A549 (cell line): ENCODE measurements around the gene GID4. TPM values are rescaled to one million over a fixed set of nuclear protein-coding genes. Genes with fewer than 3 reads are reported as not detected.

Experiments
- ATAC-seq, 2 experiments: fragments of 200-7000 bp in 1 of 2; fragments of >200 bp in 1 of 2; cut with Nextera tagmentation in 1 of 2; cut with Tn5 transposase in 1 of 2; 3 replicates each; pipeline versions ENCODE4 v1.8.0 to v1.9.1; 2018 to 2020; ENCODE audit warnings: mild to moderate bottlenecking in 1 of 2, moderate library complexity in 1 of 2
- CTCF ChIA-PET: fragments of 300-600 bp; sonication (Branson Sonifier 250); formaldehyde crosslinking; extraction: SDS; loops from one replicate; lab custom pipeline; 2021; ENCODE audit warnings: antibody characterized with exemption, inconsistent platforms; lab: Yijun Ruan, JAX
- POLR2A ChIA-PET: fragments of 350-600 bp; formaldehyde crosslinking; extraction: SDS; loops from one replicate; lab custom pipeline; 2021; ENCODE audit warnings: antibody characterized with exemption, inconsistent platforms; lab: Yijun Ruan, JAX
- DNase-seq, 2 experiments: peaks; one replicate each; pipeline versions ENCODE4 v3.0.0 to v3.0.0-alpha.2; 2011 to 2016; ENCODE audit warnings: low read depth in 1 of 2, low spot score in 1 of 2
- FAIRE-seq: peaks from 2 replicates; lab custom pipeline; 2011; peaks lifted over from hg19 to GRCh38; lab: Jason Lieb, UNC
- H3K27ac ChIP-seq, 2 experiments: fragments of >200 bp; sonication (Bioruptor Twin); formaldehyde crosslinking; 3 replicates each; pipeline ENCODE4 v1.5.1; 2016 to 2017
- H3K4me1 ChIP-seq: fragments of >200 bp; sonication (Bioruptor Twin); formaldehyde crosslinking; 3 replicates; pipeline ENCODE4 v1.6.1; 2016
- H3K4me2 ChIP-seq: fragments of >200 bp; sonication (Bioruptor Twin); formaldehyde crosslinking; 3 replicates; pipeline ENCODE4 v1.6.1; 2016
- H3K4me3 ChIP-seq: fragments of >200 bp; sonication (Bioruptor Twin); formaldehyde crosslinking; 3 replicates; pipeline ENCODE4 v1.5.1; 2016
- H3K9me3 ChIP-seq: fragments of >200 bp; sonication (Bioruptor Twin); formaldehyde crosslinking; 3 replicates; pipeline ENCODE4 v1.6.1; 2016
- CBX8 ChIP-seq: fragments of 200-600 bp; sonication (generic); IDR thresholded peaks from 2 replicates; pipeline ENCODE4 v1.6.1; 2016
- CHD2 ChIP-seq: fragments of 150-350 bp; IDR thresholded peaks from 2 replicates; pipeline ENCODE4 v1.6.1; 2014; ENCODE audit warnings: low read length; ENCODE audit not compliant: partially characterized antibody
- CHD4 ChIP-seq: fragments of 200-600 bp; sonication (generic); IDR thresholded peaks from 2 replicates; pipeline ENCODE4 v1.6.1; 2016; ENCODE audit warnings: antibody characterized with exemption, mild to moderate bottlenecking, borderline replicate concordance
- CTCF ChIP-seq: fragments of >200 bp; sonication (Bioruptor Twin); formaldehyde crosslinking; IDR thresholded peaks from 3 replicates; pipeline ENCODE4 v1.5.1; 2016
- EP300 ChIP-seq, 2 experiments: fragments of >200 bp; sonication (Bioruptor Twin); formaldehyde crosslinking; IDR thresholded peaks; 2 replicates in 1 of 2; 3 replicates in 1 of 2; pipeline ENCODE4 v1.6.1; 2016 to 2017
- FOSL2 ChIP-seq, 2 experiments: fragments of 450-650 bp in 1 of 2; fragments of >200 bp in 1 of 2; sonication (Bioruptor Twin) in 1 of 2; formaldehyde crosslinking; IDR thresholded peaks; 2 replicates each; pipeline versions ENCODE4 v1.5.0 to v1.6.1; 2016 to 2020; ENCODE audit warnings: mild to moderate bottlenecking in 1 of 2, moderate library complexity in 1 of 2
- HDAC2 ChIP-seq: fragments of 200-600 bp; sonication (generic); IDR thresholded peaks from 2 replicates; pipeline ENCODE4 v1.6.1; 2016
- HOXB13 ChIP-seq: fragments of 250-450 bp; sonication (Bioruptor Pico); IDR thresholded peaks from 2 replicates; pipeline ENCODE4 v1.5.0; 2020; ENCODE audit warnings: low read depth, mild to moderate bottlenecking, moderate library complexity
- HOXB5 ChIP-seq: fragments of 250-450 bp; sonication (Bioruptor Pico); IDR thresholded peaks from 2 replicates; pipeline ENCODE4 v1.5.0; 2020; ENCODE audit warnings: mild to moderate bottlenecking, moderate library complexity
- KDM1A ChIP-seq: fragments of 200-600 bp; sonication (generic); IDR thresholded peaks from 2 replicates; pipeline ENCODE4 v1.6.1; 2016; ENCODE audit warnings: low read depth, mild to moderate bottlenecking
- RAD21 ChIP-seq, 2 experiments: fragments of >200 bp in 1 of 2; sonication (Bioruptor Twin) in 1 of 2; formaldehyde crosslinking in 1 of 2; IDR thresholded peaks in 1 of 2; conservative IDR thresholded peaks in 1 of 2; 2 replicates in 1 of 2; 3 replicates in 1 of 2; pipeline ENCODE4 v1.6.1; 2012 to 2018; ENCODE audit warnings: inconsistent platforms in 1 of 2
- RFX5 ChIP-seq: fragments of 450-650 bp; IDR thresholded peaks from 2 replicates; pipeline ENCODE4 v1.7.1; 2014; ENCODE audit warnings: antibody characterized with exemption, mild to moderate bottlenecking, moderate library complexity
- SMC3 ChIP-seq: fragments of >200 bp; sonication (Bioruptor Twin); formaldehyde crosslinking; IDR thresholded peaks from 3 replicates; pipeline ENCODE4 v1.6.1; 2018; ENCODE audit warnings: inconsistent platforms
- SREBF2 ChIP-seq: fragments of 450-650 bp; IDR thresholded peaks from 2 replicates; pipeline ENCODE4 v1.6.1; 2014; ENCODE audit warnings: mild to moderate bottlenecking, moderate library complexity
- TP53 ChIP-seq: fragments of 250-450 bp; sonication (Bioruptor Pico); IDR thresholded peaks from 2 replicates; pipeline ENCODE4 v1.5.0; 2021; ENCODE audit warnings: mild to moderate bottlenecking, moderate library complexity
- ZC3H11A ChIP-seq: fragments of 450-650 bp; IDR thresholded peaks from 2 replicates; pipeline ENCODE4 v1.6.1; 2014; ENCODE audit warnings: antibody characterized with exemption, mild to moderate bottlenecking
- WGBS: methylation state at CpG from one replicate; pipeline ENCODE4 v1.1.6; 2017; ENCODE audit errors: missing lambda C conversion rate; 5-methylcytosine and 5-hydroxymethylcytosine counted together
- polyA plus RNA-seq, 4 experiments: library from polyadenylated mRNA; depleted of rRNA in 3 of 4; stranded (reverse); fragments of >200 nt; fragmentation: RNase III in 1 of 4; extraction: RNeasy Plus Mini Kit Qiagen cat#74134 plus additional on column Dnase treatment in 1 of 4; gene quantifications; 2 replicates in 3 of 4; 3 replicates in 1 of 4; pipeline ENCODE4 v1.2.3, GENCODE V29; 2011 to 2017
- TF ChIP-seq, protein P1 (sequence below): fragments of 250-450 bp; sonication (Bioruptor Pico); IDR thresholded peaks from 2 replicates; pipeline ENCODE4 v1.5.0; 2020; ENCODE audit warnings: low read depth, mild to moderate bottlenecking, moderate library complexity
- TF ChIP-seq, protein P2 (sequence below): fragments of 150-350 bp; IDR thresholded peaks from 2 replicates; pipeline ENCODE4 v1.6.1; 2014; ENCODE audit warnings: low read depth, mild to moderate bottlenecking, low read length
- TF ChIP-seq, protein P3 (sequence below): IDR thresholded peaks from 2 replicates; pipeline ENCODE4 v1.6.1; 2012

The GID4 gene
- polyA plus RNA-seq, 2 of the 4 experiments (the other 2 are of a cell fraction): 11.2 to 11.5 TPM

DNA sequence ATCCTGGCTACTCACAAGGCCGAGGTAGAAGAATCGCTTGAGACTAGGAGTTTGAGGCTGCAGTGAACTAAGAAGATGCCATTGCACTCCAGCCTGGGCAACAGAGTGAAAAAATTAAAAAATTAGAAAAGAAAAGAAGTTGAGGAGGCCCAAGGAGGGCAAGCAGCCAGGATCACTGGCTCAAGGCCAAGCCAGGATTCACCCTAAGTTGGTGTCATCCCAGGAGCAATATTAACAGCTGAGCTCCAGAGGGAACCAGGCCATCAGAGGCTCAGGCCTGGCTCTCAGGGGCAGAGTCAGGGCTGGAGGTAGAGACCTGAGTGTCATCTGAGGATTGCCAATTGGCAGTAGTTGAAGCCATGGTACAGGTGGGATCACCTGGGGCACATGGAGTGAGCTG, 45.8 kb upstream of the GID4 start (continued):
- TF ChIP-seq, protein P1, sequence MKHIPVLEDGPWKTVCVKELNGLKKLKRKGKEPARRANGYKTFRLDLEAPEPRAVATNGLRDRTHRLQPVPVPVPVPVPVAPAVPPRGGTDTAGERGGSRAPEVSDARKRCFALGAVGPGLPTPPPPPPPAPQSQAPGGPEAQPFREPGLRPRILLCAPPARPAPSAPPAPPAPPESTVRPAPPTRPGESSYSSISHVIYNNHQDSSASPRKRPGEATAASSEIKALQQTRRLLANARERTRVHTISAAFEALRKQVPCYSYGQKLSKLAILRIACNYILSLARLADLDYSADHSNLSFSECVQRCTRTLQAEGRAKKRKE (CRISPR knock-in tag): no peak
- no peak for TF ChIP-seq FOSL2 (IDR thresholded peaks at IDR 0.05)
- no peak for TF ChIP-seq FOSL2 (CRISPR knock-in tag; IDR thresholded peaks at IDR 0.05)
- TF ChIP-seq CHD2: no peak
- no peak for TF ChIP-seq SREBF2

DNA sequence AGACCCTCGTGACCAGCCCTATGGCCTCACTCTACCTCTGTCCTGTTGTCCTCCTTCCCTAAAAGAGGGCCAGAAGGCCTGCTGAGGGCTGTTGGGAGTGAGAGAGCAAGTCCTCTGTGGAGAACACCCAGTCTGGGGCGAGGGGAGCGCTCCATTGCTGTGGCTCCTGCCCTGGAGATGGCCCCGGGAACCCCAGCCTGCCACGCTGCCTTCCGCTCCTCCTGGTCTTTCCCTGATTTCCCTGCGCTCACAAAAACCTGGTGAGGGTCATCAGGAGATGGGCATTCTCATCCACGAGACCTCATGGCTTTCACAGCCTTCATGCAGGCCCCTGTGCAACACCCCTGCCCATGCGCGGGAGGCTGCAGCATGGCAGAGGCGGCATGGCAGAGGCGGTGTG, 45.4 kb upstream of the GID4 start:
- FAIRE-seq (no peak), ATAC-seq (no peak; a peak in 1 of 6 replicates), DNase-seq (no peak)
- Histone ChIP-seq H3K4me1 (peaks cover 42% of the 10 kb centered on the region), H3K4me3 (no peak overlapping the region), H3K27ac (peak overlapping the region in 1 of 2 experiments; percentile 84; a peak in 3 of 6 replicates), H3K4me2 (no peak overlapping the region), H3K9me3 (no peaks in the 10 kb centered on the region)
- WGBS: 91% methylated on average over 12 of the region's 12 CpGs
- ChIA-PET CTCF (interaction anchor here (0.6 to 4.8 kb wide), 19 partner anchors 9 to 133 kb away, joined by 3 to 34 read pairs (median 4); no protein-coding TSS in a partner anchor), POLR2A (no interaction called here)
- TF ChIP-seq HOXB13 (CRISPR knock-in tag) (no peak), TP53 (CRISPR knock-in tag) (no peak), RFX5 (no peak), HDAC2 (no peak), KDM1A (no peak), ZC3H11A (no peak)
- TF ChIP-seq, protein P2, sequence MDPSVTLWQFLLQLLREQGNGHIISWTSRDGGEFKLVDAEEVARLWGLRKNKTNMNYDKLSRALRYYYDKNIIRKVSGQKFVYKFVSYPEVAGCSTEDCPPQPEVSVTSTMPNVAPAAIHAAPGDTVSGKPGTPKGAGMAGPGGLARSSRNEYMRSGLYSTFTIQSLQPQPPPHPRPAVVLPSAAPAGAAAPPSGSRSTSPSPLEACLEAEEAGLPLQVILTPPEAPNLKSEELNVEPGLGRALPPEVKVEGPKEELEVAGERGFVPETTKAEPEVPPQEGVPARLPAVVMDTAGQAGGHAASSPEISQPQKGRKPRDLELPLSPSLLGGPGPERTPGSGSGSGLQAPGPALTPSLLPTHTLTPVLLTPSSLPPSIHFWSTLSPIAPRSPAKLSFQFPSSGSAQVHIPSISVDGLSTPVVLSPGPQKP: no peak

DNA sequence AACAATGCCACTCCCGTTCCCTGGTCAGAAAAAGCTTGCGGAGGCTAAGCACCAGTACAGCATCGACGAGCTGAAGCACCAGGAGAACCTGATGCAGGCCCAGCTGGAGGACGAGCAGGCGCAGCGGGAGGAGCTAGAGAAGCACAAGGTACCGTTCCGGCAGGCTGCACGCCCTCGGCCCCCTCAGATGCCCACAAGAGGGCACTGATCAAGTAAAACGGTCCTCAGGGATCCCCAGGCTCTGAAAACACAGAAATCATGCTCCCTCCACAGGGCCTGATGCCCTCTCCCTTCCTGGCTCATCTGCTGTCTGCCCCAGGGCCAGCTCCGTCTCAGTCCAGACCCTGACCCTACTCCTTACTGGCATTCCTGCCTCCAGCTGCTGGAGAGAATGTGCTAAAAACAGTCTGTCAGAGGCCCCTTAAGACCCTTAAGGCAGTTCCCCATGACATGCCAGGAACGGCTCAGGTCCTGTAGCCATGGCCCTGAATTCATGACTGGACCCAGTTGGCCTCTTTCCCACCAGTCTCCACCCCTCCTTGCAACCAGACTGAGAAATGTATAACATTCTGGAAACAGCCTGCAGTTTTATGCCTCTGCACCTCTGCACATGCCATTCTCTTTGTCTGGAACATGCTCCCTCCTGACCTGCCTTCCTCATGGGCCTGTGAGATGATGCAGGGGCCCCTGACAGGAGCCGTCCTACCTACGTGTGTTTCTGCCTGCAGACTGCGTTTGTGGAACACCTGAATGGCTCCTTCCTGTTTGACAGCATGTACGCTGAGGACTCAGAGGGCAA, 44.7 kb upstream of the GID4 start:
- ChIA-PET POLR2A (no interaction called here), CTCF (interaction anchor here (0.6 to 4.8 kb wide), 24 partner anchors 8 to 1204 kb away, joined by 3 to 34 read pairs (median 4); no protein-coding TSS in a partner anchor)
- Histone ChIP-seq H3K27ac (peak overlapping the region in 1 of 2 experiments; percentile 84; a peak in 2 of 6 replicates), H3K4me2 (no peak overlapping the region), H3K9me3 (no peaks in the 10 kb centered on the region), H3K4me3 (no peak overlapping the region), H3K4me1 (peaks cover 38% of the 10 kb centered on the region)
- ATAC-seq (peak; percentile 73 to 82), FAIRE-seq (no peak), DNase-seq (peak; percentile 62 to 74)
- 72% methylated on average over 18 of the region's 18 CpGs for WGBS
- TF ChIP-seq, protein P3, sequence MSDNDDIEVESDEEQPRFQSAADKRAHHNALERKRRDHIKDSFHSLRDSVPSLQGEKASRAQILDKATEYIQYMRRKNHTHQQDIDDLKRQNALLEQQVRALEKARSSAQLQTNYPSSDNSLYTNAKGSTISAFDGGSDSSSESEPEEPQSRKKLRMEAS: peak; percentile 20; the same call in 1 of the 2 replicates
- TF ChIP-seq CHD4 (no peak), EP300 (IDR thresholded peaks at IDR 0.05) (no peak), RAD21 (conservative IDR thresholded peaks at IDR 0.05 in 1 of 2, IDR thresholded peaks at IDR 0.05 in 1 of 2) (peak; percentile 38 to 48; a peak in 3 of 5 replicates), CTCF (peak; percentile 52), HOXB5 (CRISPR knock-in tag) (no peak), SMC3 (peak; percentile 43; the same call in 1 of the 3 replicates), CBX8 (no peak)
